Activated CD8-positive, alpha-beta memory T cell treated with anti-CD3 and anti-CD28 coated beads for 36 hours (primary cell): Measurements from ENCODE around the gene FAT3. TPM values are rescaled to one million over a fixed set of nuclear protein-coding genes. Genes with fewer than 3 reads are reported as not detected.

Experiments
- CTCF ChIA-PET: fragments of 350-600 bp; sonication (Branson Sonifier 250); formaldehyde crosslinking; loops from one replicate; lab custom pipeline; 2021; ENCODE audit warnings: antibody characterized with exemption; lab: Charles Lee
- POLR2A ChIA-PET: fragments of 350-600 bp; sonication (Branson Sonifier 250); formaldehyde crosslinking; loops from one replicate; lab custom pipeline; 2021; ENCODE audit warnings: antibody characterized with exemption; lab: Charles Lee
- total RNA-seq, 2 experiments: library from RNA; stranded (reverse); gene quantifications; one replicate each; pipeline ENCODE4 v1.2.3, GENCODE V29; 2021

Gene FAT3
- total RNA-seq, 2 experiments from 2014 or later, result not detected

DNA sequence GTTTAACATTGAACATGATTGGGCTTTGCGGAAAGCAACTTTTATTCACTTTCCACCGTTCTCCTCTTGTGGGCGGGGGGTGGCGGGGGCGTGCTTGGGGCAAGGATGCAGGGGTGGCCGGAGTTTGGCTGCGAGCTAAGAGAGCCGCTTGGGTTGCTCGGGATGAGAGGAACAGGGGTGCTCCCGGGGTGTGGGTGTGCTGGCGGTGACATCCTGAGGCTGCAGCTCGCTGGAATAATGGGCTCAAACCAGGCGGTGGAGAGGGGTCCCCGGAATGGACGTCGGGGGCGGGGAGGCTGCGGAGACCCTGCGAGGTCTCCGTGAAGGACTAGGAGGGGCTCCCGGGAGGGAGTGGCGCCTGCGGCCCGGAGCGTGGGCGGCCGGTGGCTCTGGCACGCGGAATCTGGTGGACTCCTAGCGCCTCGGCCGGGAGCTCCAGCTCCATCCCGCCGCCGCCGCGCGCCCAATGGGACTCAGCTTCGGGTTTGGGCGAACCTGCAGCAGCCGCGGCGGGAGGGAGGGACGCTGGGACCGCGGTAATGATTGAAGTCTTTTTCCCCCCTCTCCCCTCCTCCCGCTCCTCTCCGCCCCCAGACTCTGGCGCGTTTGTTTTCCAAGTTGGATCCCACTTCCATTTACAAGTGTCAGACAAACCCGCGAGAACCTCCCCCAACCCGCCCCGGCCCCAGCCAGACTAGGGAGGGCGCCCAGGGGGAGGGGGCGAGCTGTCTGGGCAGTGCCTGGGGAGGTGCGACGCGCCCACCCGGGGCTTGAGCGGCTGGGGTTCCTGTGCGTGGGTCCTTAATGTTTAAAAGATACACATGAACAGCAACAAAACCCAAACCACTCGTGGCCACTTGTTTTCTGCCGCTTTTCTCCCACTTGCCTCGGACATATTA lies 2.0 kb downstream of the FAT3 start:
- CTCF ChIA-PET, result no interaction called here

DNA sequence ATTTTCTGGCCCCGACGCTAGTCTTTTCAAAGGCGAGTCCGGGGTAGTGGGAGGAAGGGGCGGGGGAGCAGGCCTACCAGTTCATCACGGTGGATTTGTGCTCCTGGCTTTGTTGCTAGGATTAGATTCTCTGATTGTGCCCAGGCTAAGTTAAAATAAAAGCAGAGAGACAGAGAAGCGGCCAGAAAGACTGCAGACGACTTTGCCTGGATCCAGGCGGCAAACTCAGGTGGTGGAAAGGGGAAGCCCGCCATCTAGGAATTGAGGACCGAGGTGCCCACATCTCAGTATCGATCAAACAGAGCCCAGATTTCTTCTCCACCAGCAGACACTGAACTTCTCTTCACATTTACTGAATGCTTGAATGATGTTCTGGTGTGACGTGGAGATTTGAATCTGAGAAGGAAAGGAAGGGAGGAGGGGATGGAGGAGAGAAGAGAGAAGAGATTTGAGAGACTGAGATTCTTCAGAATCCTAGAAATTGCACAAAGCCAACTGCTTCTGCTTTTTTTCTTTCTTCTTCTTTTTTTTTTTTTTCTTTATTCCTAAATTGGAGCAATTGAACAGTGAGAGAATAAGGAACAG lies 2.7 kb downstream of the FAT3 start:
- POLR2A ChIA-PET, result no interaction called here
- CTCF ChIA-PET, result no interaction called here

More for the DNA sequence above, 2.0 kb downstream of the FAT3 start:
- POLR2A ChIA-PET, result no interaction called here

- POLR2A ChIA-PET, result no interaction called here
- CTCF ChIA-PET, result no interaction called here
Measured at GRCh38 chr11:92227959-92228935, 3.6 kb downstream of the FAT3 start.

- ChIA-PET CTCF (no interaction called here), POLR2A (no interaction called here)
Measured at GRCh38 chr11:92236856-92237255, 12.2 kb downstream of the FAT3 start.

DNA sequence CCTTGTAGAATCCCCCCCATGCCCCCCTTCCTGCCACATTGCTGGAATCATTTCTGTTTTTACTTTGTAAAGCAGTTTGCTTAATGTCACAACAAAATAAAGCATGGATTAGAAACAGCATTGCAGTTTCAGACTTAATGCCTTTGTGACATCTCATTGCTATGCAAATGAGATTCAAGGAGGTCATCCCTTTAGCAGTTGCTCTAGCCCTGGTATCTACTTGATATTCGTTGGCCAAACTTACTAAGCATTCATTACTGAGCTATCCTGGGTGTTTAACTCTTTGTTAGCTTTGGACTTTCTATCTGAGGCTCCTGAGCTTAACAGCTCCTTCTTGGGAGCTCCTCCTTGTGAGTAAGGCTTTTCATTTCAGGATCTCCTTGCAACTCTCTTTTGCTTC lies 16.3 kb downstream of the FAT3 start:
- ChIA-PET CTCF (no interaction called here), POLR2A (no interaction called here)

- POLR2A ChIA-PET, result no interaction called here
- CTCF ChIA-PET, result no interaction called here
Measured at GRCh38 chr11:92245700-92246271, 21.2 kb downstream of the FAT3 start.

DNA sequence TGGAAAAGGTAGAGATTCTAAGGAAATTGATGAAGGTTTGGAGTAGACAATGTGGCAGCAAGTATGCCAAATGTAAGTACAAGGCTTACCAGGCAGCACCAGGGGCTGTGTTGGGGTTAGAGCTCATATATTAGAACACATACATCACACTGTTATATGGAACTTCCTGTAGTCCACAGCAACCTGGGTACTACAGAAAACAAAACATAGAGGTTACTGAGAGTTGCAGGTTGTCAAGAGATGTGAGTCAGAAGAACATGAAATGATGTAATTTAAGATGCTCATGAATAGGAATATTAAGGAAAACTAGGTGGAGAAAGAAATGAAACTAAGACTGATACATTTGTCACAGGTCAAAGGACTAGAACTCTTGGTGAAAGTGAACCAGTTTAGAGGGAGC lies 22.0 kb downstream of the FAT3 start:
- ChIA-PET POLR2A (no interaction called here), CTCF (no interaction called here)

- CTCF ChIA-PET, result no interaction called here
- POLR2A ChIA-PET, result no interaction called here
Measured at GRCh38 chr11:92249156-92249753, 24.6 kb downstream of the FAT3 start.

- ChIA-PET CTCF (no interaction called here), POLR2A (no interaction called here)
Measured at GRCh38 chr11:92251980-92252379, 27.4 kb downstream of the FAT3 start.

DNA sequence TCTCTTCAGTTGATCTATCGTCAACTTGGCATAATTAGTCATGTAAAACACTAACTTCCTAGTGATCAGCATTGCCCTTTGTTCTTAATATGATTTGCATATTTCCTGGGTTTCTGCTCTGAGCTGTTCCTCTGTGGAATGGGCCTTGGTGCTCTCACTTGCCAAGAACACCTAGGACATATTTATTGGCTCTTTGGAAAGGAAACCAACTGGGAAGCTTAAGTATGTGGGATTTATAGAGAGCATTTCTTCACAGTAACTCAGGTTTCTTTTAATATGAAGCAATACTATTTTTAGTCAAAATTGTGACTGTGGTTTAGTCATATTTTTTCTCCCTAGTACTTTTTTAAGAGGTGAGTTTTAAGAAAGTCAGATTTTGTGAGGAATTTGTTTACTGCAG lies 28.8 kb downstream of the FAT3 start:
- ChIA-PET POLR2A (no interaction called here), CTCF (no interaction called here)

DNA sequence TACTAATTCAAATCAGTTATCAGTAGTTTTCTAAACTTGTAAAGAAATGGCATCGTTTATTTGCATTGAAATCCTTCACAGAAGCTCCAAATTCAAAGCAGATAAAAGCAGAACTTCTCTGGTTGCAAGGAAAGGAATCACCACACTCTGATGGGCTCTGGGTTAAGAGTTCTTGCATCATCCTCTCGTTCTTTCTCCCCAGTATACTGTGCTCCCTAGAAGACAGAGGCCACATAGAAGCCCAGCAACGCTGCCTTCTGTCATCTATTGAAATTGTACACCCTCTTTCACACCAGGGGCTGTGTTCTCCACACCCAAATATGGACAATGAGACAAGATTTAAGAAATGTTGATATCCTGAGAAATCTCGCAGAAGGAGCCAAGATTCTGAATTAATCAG lies 29.3 kb downstream of the FAT3 start:
- CTCF ChIA-PET, result no interaction called here
- POLR2A ChIA-PET, result no interaction called here

GRCh38 chr11:92257536-92257935 lies 32.9 kb downstream of the FAT3 start:
- CTCF ChIA-PET, result no interaction called here
- POLR2A ChIA-PET, result no interaction called here

DNA sequence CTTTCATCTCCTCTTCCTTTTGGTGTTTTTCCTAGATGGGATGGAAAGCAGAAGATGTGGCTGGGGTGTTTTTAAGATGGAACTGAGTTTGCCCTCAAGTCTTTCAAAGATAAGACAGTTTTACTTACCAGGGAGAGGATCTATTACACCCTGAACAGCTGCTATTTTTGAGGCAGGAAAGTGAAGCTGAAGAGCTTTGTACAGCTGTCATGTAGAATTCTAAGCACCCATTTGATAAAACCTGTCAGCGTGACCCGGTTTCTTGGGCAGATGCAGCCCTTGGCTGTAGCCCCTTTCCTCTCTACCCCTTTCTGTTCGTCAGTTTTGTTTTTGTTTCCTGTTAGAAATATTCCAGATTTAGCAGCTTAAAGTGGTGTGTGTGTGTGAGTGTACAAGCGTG lies 35.2 kb downstream of the FAT3 start:
- ChIA-PET CTCF (no interaction called here), POLR2A (no interaction called here)

- ChIA-PET POLR2A (no interaction called here), CTCF (no interaction called here)
Measured at GRCh38 chr11:92264350-92264749, 39.7 kb downstream of the FAT3 start.

DNA sequence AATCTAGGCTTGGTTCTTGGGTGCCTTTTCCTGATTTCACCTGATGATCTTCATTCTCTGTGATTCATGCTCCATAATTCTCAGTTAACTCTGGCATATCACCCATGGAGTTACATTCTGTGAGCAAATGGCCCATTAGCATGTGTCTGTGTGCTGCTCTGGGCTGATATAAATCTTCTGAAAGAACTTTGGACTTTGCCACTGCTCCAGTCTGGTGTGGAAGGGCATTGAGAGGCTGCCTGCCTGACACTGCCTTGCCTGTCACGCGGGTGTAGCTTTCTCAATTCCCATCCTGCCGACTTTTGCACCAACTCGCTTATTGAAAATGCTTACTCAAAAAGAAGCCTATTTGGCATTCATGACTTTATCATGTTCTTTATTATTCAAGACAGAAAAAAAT lies 42.2 kb downstream of the FAT3 start:
- ChIA-PET POLR2A (no interaction called here), CTCF (no interaction called here)

- ChIA-PET CTCF (no interaction called here), POLR2A (no interaction called here)
Measured at GRCh38 chr11:92267278-92267677, 42.7 kb downstream of the FAT3 start.

GRCh38 chr11:92267968-92268367 lies 43.4 kb downstream of the FAT3 start:
- POLR2A ChIA-PET, result no interaction called here
- CTCF ChIA-PET, result no interaction called here

GRCh38 chr11:92268546-92268945 lies 43.9 kb downstream of the FAT3 start:
- POLR2A ChIA-PET, result no interaction called here
- CTCF ChIA-PET, result no interaction called here

- ChIA-PET CTCF (no interaction called here), POLR2A (no interaction called here)
Measured at GRCh38 chr11:92269021-92269420, 44.4 kb downstream of the FAT3 start.
